ENCODE results near the gene ZDHHC11.
"Not testable (repeated sequence)": the region's sequence is repeated elsewhere in the genome, so short reads cannot be mapped to it uniquely, and the experiment has no call there.

Gene ZDHHC11

GRCh38 chr5:886716-887325, 36.0 kb upstream of the ZDHHC11 start:
- Histone ChIP-seq H3K9ac (ENCODE audit: low read length) (no peak overlapping the region), H3K27me3 (ENCODE audit: control insufficient read depth, insufficient read depth, low read length) (no peaks in the 10 kb centered on the region), H3K4me1 (ENCODE audit: control insufficient read depth, insufficient read depth, low read length) (peaks cover 2% of the 10 kb centered on the region; the same call in 1 of the 2 replicates), H3K4me3 (ENCODE audit: low read depth, low read length) (no peak overlapping the region), H3K36me3 (ENCODE audit: control insufficient read depth, insufficient read depth, low read length) (peaks cover 94% of the 10 kb centered on the region), H3K9me3 (ENCODE audit: control insufficient read depth, insufficient read depth, low read depth, low read length) (no peaks in the 10 kb centered on the region), H3K27ac (ENCODE audit: low read depth, low read length) (no peak overlapping the region)

GRCh38 chr5:886036-886435, 35.2 kb upstream of the ZDHHC11 start:
- Histone ChIP-seq H3K9me3 (ENCODE audit: control insufficient read depth, insufficient read depth, low read depth, low read length) (no peaks in the 10 kb centered on the region), H3K36me3 (ENCODE audit: control insufficient read depth, insufficient read depth, low read length) (peaks cover 100% of the 10 kb centered on the region)

GRCh38 chr5:885529-885928, 34.7 kb upstream of the ZDHHC11 start:
- no peak overlapping the region for H3K9ac ChIP-seq (ENCODE audit: low read length)
- no peak overlapping the region for H3K27ac ChIP-seq (ENCODE audit: low read depth, low read length)
- H3K36me3 ChIP-seq (ENCODE audit: control insufficient read depth, insufficient read depth, low read length) = peaks cover 100% of the 10 kb centered on the region

More at GRCh38 chr5:886036-886435, 35.2 kb upstream of the ZDHHC11 start:
- H3K9ac ChIP-seq (ENCODE audit: low read length) = no peak overlapping the region
- H3K4me3 ChIP-seq (ENCODE audit: low read depth, low read length) = no peak overlapping the region
- H3K27ac ChIP-seq (ENCODE audit: low read depth, low read length) = no peak overlapping the region
- no peaks in the 10 kb centered on the region for H3K27me3 ChIP-seq (ENCODE audit: control insufficient read depth, insufficient read depth, low read length)
- no peaks in the 10 kb centered on the region; the same call in 1 of the 2 replicates for H3K4me1 ChIP-seq (ENCODE audit: control insufficient read depth, insufficient read depth, low read length)

GRCh38 chr5:885127-885442, 34.3 kb upstream of the ZDHHC11 start:
- Histone ChIP-seq H3K9ac (ENCODE audit: low read length) (no peak overlapping the region), H3K4me1 (ENCODE audit: control insufficient read depth, insufficient read depth, low read length) (no peaks in the 10 kb centered on the region), H3K4me3 (ENCODE audit: low read depth, low read length) (no peak overlapping the region), H3K27ac (ENCODE audit: low read depth, low read length) (no peak overlapping the region), H3K36me3 (ENCODE audit: control insufficient read depth, insufficient read depth, low read length) (peaks cover 97% of the 10 kb centered on the region), H3K9me3 (ENCODE audit: control insufficient read depth, insufficient read depth, low read depth, low read length) (no peaks in the 10 kb centered on the region), H3K27me3 (ENCODE audit: control insufficient read depth, insufficient read depth, low read length) (no peaks in the 10 kb centered on the region)

More at GRCh38 chr5:885529-885928, 34.7 kb upstream of the ZDHHC11 start:
- Histone ChIP-seq H3K27me3 (ENCODE audit: control insufficient read depth, insufficient read depth, low read length) (no peaks in the 10 kb centered on the region), H3K4me3 (ENCODE audit: low read depth, low read length) (no peak overlapping the region), H3K4me1 (ENCODE audit: control insufficient read depth, insufficient read depth, low read length) (no peaks in the 10 kb centered on the region), H3K9me3 (ENCODE audit: control insufficient read depth, insufficient read depth, low read depth, low read length) (no peaks in the 10 kb centered on the region)

GRCh38 chr5:884345-885126, 33.8 kb upstream of the ZDHHC11 start:
- H3K36me3 ChIP-seq (ENCODE audit: control insufficient read depth, insufficient read depth, low read length) = peaks cover 92% of the 10 kb centered on the region
- no peak overlapping the region for H3K27ac ChIP-seq (ENCODE audit: low read depth, low read length)
- no peak overlapping the region for H3K9ac ChIP-seq (ENCODE audit: low read length)
- no peaks in the 10 kb centered on the region for H3K27me3 ChIP-seq (ENCODE audit: control insufficient read depth, insufficient read depth, low read length)
- H3K4me1 ChIP-seq (ENCODE audit: control insufficient read depth, insufficient read depth, low read length) = no peaks in the 10 kb centered on the region
- no peak overlapping the region for H3K4me3 ChIP-seq (ENCODE audit: low read depth, low read length)
- no peaks in the 10 kb centered on the region for H3K9me3 ChIP-seq (ENCODE audit: control insufficient read depth, insufficient read depth, low read depth, low read length)

GRCh38 chr5:883475-884181, 32.8 kb upstream of the ZDHHC11 start:
- no peak overlapping the region for H3K27ac ChIP-seq (ENCODE audit: low read depth, low read length)
- H3K4me1 ChIP-seq (ENCODE audit: control insufficient read depth, insufficient read depth, low read length) = no peaks in the 10 kb centered on the region
- H3K9me3 ChIP-seq (ENCODE audit: control insufficient read depth, insufficient read depth, low read depth, low read length) = no peaks in the 10 kb centered on the region
- H3K4me3 ChIP-seq (ENCODE audit: low read depth, low read length) = no peak overlapping the region
- H3K9ac ChIP-seq (ENCODE audit: low read length) = no peak overlapping the region
- H3K36me3 ChIP-seq (ENCODE audit: control insufficient read depth, insufficient read depth, low read length) = peaks cover 83% of the 10 kb centered on the region
- no peaks in the 10 kb centered on the region for H3K27me3 ChIP-seq (ENCODE audit: control insufficient read depth, insufficient read depth, low read length)

- no peaks in the 10 kb centered on the region for H3K27me3 ChIP-seq (ENCODE audit: control insufficient read depth, insufficient read depth, low read length)
- no peak overlapping the region for H3K9ac ChIP-seq (ENCODE audit: low read length)
- no peak overlapping the region for H3K4me3 ChIP-seq (ENCODE audit: low read depth, low read length)
- H3K27ac ChIP-seq (ENCODE audit: low read depth, low read length) = no peak overlapping the region
- peaks cover 80% of the 10 kb centered on the region for H3K36me3 ChIP-seq (ENCODE audit: control insufficient read depth, insufficient read depth, low read length)
- H3K9me3 ChIP-seq (ENCODE audit: control insufficient read depth, insufficient read depth, low read depth, low read length) = no peaks in the 10 kb centered on the region
- H3K4me1 ChIP-seq (ENCODE audit: control insufficient read depth, insufficient read depth, low read length) = no peaks in the 10 kb centered on the region
Measured at GRCh38 chr5:882253-883183, 31.7 kb upstream of the ZDHHC11 start.

GRCh38 chr5:881551-881935, 30.8 kb upstream of the ZDHHC11 start:
- Histone ChIP-seq H3K27me3 (ENCODE audit: control insufficient read depth, insufficient read depth, low read length) (no peaks in the 10 kb centered on the region), H3K4me3 (ENCODE audit: low read depth, low read length) (no peak overlapping the region), H3K9ac (ENCODE audit: low read length) (no peak overlapping the region), H3K27ac (ENCODE audit: low read depth, low read length) (no peak overlapping the region), H3K4me1 (ENCODE audit: control insufficient read depth, insufficient read depth, low read length) (no peaks in the 10 kb centered on the region), H3K36me3 (ENCODE audit: control insufficient read depth, insufficient read depth, low read length) (peaks cover 80% of the 10 kb centered on the region), H3K9me3 (ENCODE audit: control insufficient read depth, insufficient read depth, low read depth, low read length) (no peaks in the 10 kb centered on the region)

- peaks cover 80% of the 10 kb centered on the region for H3K36me3 ChIP-seq (ENCODE audit: control insufficient read depth, insufficient read depth, low read length)
- H3K9ac ChIP-seq (ENCODE audit: low read length) = no peak overlapping the region
Measured at GRCh38 chr5:880816-881550, 30.2 kb upstream of the ZDHHC11 start.

GRCh38 chr5:878677-879076, 27.9 kb upstream of the ZDHHC11 start:
- not testable (repeated sequence) for H3K9me3 ChIP-seq (ENCODE audit: control insufficient read depth, insufficient read depth, low read depth, low read length); H3K9ac ChIP-seq (ENCODE audit: low read length); H3K4me1 ChIP-seq (ENCODE audit: control insufficient read depth, insufficient read depth, low read length); H3K4me3 ChIP-seq (ENCODE audit: low read depth, low read length); H3K27ac ChIP-seq (ENCODE audit: low read depth, low read length); H3K27me3 ChIP-seq (ENCODE audit: control insufficient read depth, insufficient read depth, low read length)
- peaks cover 78% of the 10 kb centered on the region for H3K36me3 ChIP-seq (ENCODE audit: control insufficient read depth, insufficient read depth, low read length)

More at GRCh38 chr5:880816-881550, 30.2 kb upstream of the ZDHHC11 start:
- Histone ChIP-seq H3K4me3 (ENCODE audit: low read depth, low read length) (no peak overlapping the region), H3K27me3 (ENCODE audit: control insufficient read depth, insufficient read depth, low read length) (no peaks in the 10 kb centered on the region), H3K9me3 (ENCODE audit: control insufficient read depth, insufficient read depth, low read depth, low read length) (no peaks in the 10 kb centered on the region), H3K27ac (ENCODE audit: low read depth, low read length) (no peak overlapping the region), H3K4me1 (ENCODE audit: control insufficient read depth, insufficient read depth, low read length) (no peaks in the 10 kb centered on the region)
